Fibroblast of gingiva (primary cell): Measurements from ENCODE around the gene SLC38A3.
"Not testable (repeated sequence)": the region's sequence is repeated elsewhere in the genome, so short reads cannot be mapped to it uniquely, and the experiment has no call there.

ENCODE experiments used
- DNase-seq: peaks from one replicate; pipeline ENCODE4 v3.0.0-alpha.2; 2011; ENCODE audit warnings: low read depth

The SLC38A3 gene

DNA sequence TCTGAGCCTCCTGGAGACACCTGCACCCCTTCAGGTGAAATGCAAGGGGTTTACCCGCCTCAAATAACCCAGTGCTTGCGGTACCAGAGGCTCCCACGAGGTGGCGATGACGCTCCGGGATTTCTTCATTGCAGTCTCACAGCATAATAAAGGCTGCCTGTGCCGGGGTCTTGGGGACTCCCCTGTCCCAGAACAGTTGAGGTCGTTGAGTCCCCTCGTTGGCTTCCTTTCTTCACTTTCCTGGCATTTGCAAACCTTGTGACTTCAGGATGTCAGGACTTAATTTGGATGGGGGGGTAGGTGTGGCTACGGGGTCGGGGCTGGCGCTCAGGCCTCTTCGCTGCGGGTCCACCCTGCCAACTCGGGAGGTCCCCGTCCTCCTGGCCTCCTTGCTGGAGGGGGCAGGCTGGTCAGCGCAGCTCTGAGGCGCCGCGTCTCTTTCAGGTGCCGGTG lies 12.4 kb upstream of the SLC38A3 start:
- DNase-seq, result no peak

DNA sequence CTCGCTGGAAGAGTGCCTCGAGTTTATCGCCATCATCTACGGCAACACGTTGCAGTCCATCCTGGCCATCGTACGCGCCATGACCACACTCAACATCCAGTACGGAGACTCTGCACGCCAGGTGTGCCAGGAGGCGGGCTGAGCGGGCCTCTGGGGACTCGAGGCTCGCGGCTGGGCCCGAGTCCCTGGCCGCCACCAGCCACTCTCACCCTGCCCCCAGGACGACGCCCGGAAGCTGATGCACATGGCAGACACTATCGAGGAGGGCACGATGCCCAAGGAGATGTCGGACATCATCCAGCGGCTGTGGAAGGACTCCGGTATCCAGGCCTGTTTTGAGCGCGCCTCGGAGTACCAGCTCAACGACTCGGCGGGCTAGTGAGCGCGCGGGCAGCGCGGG lies 11.8 kb upstream of the SLC38A3 start:
- no peak for DNase-seq

DNA sequence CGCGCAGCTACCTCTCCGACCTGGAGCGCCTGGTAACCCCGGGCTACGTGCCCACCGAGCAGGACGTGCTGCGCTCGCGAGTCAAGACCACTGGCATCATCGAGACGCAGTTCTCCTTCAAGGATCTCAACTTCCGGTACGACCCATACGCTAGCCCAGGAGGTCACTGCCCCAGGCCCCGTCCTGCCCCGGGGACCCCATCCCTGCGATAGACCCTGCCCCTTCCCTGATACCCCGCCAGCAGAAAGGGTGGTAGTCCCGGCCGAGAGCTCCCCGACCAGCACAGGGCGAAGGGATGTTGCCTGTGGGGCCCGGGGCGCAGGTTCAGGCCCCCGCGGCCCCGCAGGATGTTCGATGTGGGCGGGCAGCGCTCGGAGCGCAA lies 11.3 kb upstream of the SLC38A3 start:
- DNase-seq, result no peak

DNA sequence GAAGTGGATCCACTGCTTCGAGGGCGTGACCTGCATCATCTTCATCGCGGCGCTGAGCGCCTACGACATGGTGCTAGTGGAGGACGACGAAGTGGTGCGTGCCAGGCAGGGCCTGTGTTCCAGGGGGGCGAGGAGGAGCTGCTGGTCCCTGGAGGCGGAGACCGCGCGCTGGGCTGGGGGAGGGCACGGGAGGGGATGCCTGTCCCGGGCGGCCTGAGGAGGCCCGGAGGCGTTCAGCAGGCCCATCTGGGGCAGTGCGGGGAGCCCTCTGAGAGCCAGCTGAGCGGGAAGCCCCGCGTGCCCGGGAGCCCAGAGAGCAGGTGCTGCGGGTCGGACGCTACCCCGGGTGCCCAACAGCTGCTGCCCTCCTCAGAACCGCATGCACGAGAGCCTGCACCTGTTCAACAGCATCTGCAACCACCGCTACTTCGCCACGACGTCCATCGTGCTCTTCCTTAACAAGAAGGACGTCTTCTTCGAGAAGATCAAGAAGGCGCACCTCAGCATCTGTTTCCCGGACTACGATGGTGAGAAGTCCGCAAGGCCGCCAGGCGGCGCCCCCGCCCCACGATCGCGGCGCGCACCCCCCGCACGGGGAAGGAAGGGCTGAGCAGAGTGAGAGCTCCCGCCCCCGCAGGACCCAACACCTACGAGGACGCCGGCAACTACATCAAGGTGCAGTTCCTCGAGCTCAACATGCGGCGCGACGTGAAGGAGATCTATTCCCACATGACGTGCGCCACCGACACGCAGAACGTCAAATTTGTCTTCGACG lies 10.8 kb upstream of the SLC38A3 start:
- peak; percentile 36 for DNase-seq

- DNase-seq, result no peak
Observed at GRCh38 chr3:50194903-50195500, 10.1 kb upstream of the SLC38A3 start.

GRCh38 chr3:50195501-50196252 lies 9.4 kb upstream of the SLC38A3 start:
- no peak for DNase-seq

DNA sequence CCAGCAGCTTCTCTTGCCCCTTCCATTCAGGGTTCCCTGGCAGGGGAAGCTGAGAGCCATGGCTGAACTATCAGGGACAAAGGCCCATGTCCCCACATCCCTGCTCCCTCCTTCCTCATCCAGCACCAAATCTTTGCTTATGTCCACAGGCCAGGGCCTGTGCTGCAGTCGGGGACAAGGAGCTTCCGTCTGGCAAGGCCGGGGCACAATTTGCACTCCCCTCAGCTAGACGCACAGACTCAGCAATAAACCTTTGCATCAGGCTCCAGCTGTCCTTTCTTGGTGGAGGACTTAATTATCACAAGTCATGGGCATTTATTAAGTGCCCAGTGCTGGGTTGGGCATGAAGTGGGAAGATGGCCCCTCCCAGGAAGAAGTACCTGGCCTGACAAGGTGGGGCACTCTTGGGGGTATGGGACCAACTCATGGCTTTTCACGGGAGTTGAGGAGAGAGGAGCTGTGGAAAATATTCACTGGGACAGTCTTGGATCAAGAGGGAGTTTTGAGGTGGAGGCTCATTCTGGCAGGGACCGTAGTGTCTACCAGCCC lies 8.7 kb upstream of the SLC38A3 start:
- no peak for DNase-seq

DNA sequence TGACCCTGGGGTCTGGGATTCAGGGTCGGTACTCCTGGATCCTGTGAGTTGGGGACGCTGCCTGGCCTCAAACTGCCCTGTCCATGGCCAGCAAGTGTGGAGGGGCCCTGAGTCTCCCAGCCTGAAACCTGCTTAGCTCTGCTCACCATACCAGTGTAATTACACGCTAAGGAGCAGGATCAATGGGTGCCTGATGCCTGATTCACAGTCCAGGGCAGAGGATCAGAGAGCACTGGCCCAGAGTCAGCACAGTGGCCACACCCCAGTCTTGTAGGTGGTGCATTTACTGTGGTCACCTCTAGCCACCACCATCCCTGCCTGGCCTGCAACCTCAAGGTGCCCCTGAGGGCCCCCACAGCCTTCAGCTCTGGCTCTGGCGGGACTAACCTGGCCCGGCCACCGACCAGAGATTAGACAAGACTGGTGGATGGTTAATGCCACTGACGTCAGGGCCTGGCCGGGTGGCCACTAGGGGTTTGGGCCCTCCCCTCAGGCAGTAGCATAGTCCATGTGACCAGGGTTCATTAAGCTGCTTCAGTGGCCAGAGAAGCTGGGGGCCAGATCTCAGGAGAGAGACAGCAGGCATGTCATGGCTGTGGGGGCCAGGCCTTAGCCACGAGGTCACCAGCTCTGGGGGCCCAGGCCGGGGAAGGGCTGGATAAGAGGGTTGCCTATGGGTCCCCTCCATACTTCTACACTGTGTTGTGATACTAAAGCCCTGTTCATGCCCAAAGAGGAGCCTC lies 3.3 kb upstream of the SLC38A3 start:
- DNase-seq, result no peak

- DNase-seq, result no peak
Observed at GRCh38 chr3:50202353-50203112, 2.5 kb upstream of the SLC38A3 start.

- DNase-seq, result no peak
Observed at GRCh38 chr3:50203113-50203808, 1.8 kb upstream of the SLC38A3 start.

- no peak for DNase-seq
Observed at GRCh38 chr3:50203809-50204803, 965 bp upstream of the SLC38A3 start.

GRCh38 chr3:50205413-50206276 lies 574 bp downstream of the SLC38A3 start:
- DNase-seq, result no peak

GRCh38 chr3:50207359-50208042 lies 2.4 kb downstream of the SLC38A3 start:
- no peak for DNase-seq

DNA sequence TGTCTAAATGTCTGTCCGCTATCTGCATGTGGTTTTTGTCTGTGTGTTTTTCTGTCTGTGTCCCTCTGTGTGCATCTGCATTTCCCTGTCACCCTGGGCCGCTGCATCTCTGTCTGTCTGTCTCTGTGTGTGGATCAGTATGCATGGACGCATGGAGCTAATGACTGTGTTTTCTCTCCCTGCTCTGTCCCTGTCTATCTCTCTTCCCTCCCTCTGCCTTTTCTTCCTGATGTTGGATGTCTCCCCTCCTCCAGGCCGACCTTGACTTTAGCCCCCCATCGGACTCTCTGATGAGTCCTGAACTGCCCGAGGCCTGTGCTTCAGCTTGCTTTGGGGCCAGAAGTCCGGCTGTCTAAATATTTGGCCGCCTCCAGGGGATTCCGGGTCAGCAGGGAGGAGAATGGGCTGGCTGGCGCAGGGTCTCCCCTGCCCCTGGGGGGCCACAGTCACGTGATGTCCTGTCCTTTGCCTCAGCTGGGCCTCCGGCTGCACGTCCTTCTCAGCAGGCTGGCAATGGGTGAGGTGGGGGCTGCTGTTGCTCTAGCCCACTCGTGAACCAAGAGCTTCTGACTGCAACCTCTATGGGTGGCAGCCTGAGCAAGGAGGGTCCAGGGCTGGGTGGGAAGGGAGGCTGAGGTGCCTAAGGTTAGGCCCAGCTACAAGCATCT lies 3.7 kb downstream of the SLC38A3 start:
- DNase-seq, result no peak

DNA sequence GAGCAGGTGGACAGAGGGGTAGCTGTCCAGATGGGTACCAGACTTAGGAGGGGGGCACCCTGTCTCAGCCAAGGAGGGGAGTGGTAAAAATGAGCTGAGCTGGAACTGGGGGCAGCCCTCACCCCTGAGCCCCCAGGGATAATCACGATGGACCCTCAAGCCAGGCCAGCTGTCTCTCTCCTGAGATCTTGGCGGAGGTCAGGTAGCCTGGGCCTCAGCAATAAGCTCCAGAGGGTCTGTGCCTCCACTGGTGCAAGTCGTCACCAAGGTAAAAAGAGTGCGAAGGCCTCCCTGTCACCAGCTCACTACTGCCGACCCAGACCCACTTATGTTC lies 5.1 kb downstream of the SLC38A3 start:
- DNase-seq, result no peak

GRCh38 chr3:50210510-50211367 lies 5.7 kb downstream of the SLC38A3 start:
- DNase-seq, result no peak

- DNase-seq, result not testable (repeated sequence)
Observed at GRCh38 chr3:50211368-50211717, 6.3 kb downstream of the SLC38A3 start.
